PC-3 (cell line): ENCODE data around the gene PSMC1.

ENCODE experiments used
- CTCF ChIP-seq: fragments of 300-600 bp; sonication (generic); conservative IDR thresholded peaks from 2 replicates; pipeline ENCODE4 v1.5.1; 2017; ENCODE audit warnings: antibody characterized with exemption, low read depth, mild to moderate bottlenecking, low read length
- EZH2 ChIP-seq: fragments of 300-600 bp; sonication (generic); IDR thresholded peaks from one replicate; pipeline ENCODE4 v1.6.1; 2017; ENCODE audit warnings: antibody characterized with exemption, mild to moderate bottlenecking, low read length; ENCODE audit not compliant: unreplicated experiment
- EZH2phosphoT487 ChIP-seq: fragments of 300-600 bp; sonication (generic); IDR thresholded peaks from 2 replicates; pipeline ENCODE4 v1.6.1; 2018; ENCODE audit warnings: mild to moderate bottlenecking, antibody characterized with exemption, low read length, borderline replicate concordance

- TF ChIP-seq CTCF (no peak), EZH2phosphoT487 (no peak), EZH2 (no peak)
Observed at GRCh38 chr14:90319634-90320541, 63.5 kb downstream of the PSMC1 start.
